ENCODE results near the gene PRAMEF33. TPM values are rescaled to one million over a fixed set of nuclear protein-coding genes. Genes with fewer than 3 reads are reported as not detected.
"Not testable (repeated sequence)": the region's sequence is repeated elsewhere in the genome, so short reads cannot be mapped to it uniquely, and the experiment has no call there.

PRAMEF33 gene
- polyA plus RNA-seq, 1 of the 3 experiments (the other 2 are of a cell fraction), result not detected

DNA sequence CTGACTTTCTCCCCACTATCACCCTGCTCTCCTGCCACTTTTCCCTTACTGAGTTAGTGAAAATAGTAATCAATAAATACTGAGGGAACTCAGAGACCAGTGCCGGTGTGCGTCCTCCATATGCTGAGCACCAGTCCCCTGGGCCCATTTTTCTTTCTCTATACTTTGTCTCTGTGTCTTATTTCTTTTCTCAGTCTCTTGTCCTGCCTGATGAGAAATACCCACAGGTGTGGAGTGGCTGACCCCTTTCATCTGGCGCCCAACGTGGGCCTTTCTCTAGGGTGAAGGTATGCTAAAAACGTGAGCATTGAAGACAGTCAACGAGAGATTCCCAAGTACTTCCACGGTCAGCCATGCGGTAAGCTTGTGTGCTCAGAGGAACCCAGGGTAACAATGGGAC is 50.1 kb downstream of the PRAMEF33 start:
- H3K4me2 ChIP-seq; H3K36me3 ChIP-seq (replicated peaks in 1 of 2; ENCODE audit: control insufficient read depth in 1 of 2, insufficient read depth in 2 of 2, low read length in 1 of 2); H3K27me3 ChIP-seq (ENCODE audit: insufficient read depth); H3F3A ChIP-seq (replicated peaks; ENCODE audit: insufficient read depth); H3K9me3 ChIP-seq; H2AFZ ChIP-seq (ENCODE audit: low read depth); H3K79me2 ChIP-seq (ENCODE audit: insufficient read depth); DNase-seq; H4K20me1 ChIP-seq (ENCODE audit: insufficient read depth); CTCF ChIA-PET; H3K9ac ChIP-seq; POLR2A ChIA-PET; H3K27ac ChIP-seq (ENCODE audit: low read depth in 2 of 2, low read length in 1 of 2); H3K4me3 ChIP-seq (ENCODE audit: low read depth in 2 of 2, low read length in 1 of 2); H3K4me1 ChIP-seq (ENCODE audit: control insufficient read depth in 1 of 2, insufficient read depth in 2 of 2, low read depth in 1 of 2, low read length in 1 of 2); H3K9me2 ChIP-seq: not testable (repeated sequence)
- WGBS (ENCODE audit: low lambda C conversion rate), result 13% methylated on average over 5 of the region's 8 CpGs

DNA sequence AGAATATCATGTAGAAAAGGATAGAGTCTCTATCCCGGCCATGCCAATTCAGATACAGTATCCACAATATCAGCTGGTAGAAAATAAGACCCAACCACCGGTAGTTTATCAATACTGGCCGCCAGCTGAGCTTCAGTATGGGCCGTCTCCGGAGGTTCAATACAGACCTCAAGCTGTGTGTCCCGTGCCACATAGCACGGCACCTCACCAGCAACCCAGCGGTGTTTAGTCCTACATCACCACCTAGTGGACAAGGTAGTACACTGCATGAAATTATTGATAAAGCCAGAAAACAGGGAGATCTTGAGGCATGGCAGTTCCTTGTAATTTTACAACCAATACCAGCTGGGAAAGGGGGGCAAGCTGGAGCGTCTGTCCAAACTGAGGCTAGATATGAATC is 51.1 kb downstream of the PRAMEF33 start:
- H3K9ac ChIP-seq; H3K4me1 ChIP-seq (ENCODE audit: control insufficient read depth in 1 of 2, insufficient read depth in 2 of 2, low read depth in 1 of 2, low read length in 1 of 2); H2AFZ ChIP-seq (ENCODE audit: low read depth); POLR2A ChIA-PET; H3K36me3 ChIP-seq (replicated peaks in 1 of 2; ENCODE audit: control insufficient read depth in 1 of 2, insufficient read depth in 2 of 2, low read length in 1 of 2); H3K79me2 ChIP-seq (ENCODE audit: insufficient read depth); CTCF ChIA-PET; H3K4me3 ChIP-seq (ENCODE audit: low read depth in 2 of 2, low read length in 1 of 2); H3K9me3 ChIP-seq; H4K20me1 ChIP-seq (ENCODE audit: insufficient read depth); H3K27ac ChIP-seq (ENCODE audit: low read depth in 2 of 2, low read length in 1 of 2); H3K27me3 ChIP-seq (ENCODE audit: insufficient read depth); H3K9me2 ChIP-seq; H3K4me2 ChIP-seq; H3F3A ChIP-seq (replicated peaks; ENCODE audit: insufficient read depth); DNase-seq: not testable (repeated sequence)
- no CpG with 5 or more reads among the region's 9 CpGs for WGBS (ENCODE audit: low lambda C conversion rate)

DNA sequence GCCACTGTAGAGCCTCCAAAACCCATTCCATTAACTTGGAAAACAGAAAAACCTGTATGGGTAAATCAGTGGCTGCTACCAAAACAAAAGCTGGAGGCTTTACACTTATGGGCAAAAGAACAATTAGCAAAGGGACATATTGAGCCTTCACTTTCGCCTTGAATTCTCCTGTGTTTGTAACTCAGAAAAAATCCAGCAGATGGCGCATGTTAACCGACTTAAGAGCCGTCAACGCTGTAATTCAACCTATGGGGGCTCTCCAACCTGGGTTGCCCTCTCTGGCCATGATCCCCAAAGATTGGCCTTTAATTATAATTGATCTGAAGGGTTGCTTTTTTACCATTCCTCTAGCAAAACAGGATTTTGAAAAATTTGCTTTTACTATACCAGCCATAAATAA is 53.4 kb downstream of the PRAMEF33 start:
- peak; percentile 10 for DNase-seq
- H3K27me3 ChIP-seq (ENCODE audit: insufficient read depth); H2AFZ ChIP-seq (ENCODE audit: low read depth); H3K9me2 ChIP-seq; H3K27ac ChIP-seq (ENCODE audit: low read depth in 2 of 2, low read length in 1 of 2); H3K4me1 ChIP-seq (ENCODE audit: control insufficient read depth in 1 of 2, insufficient read depth in 2 of 2, low read depth in 1 of 2, low read length in 1 of 2); H3K4me2 ChIP-seq; H3F3A ChIP-seq (replicated peaks; ENCODE audit: insufficient read depth); H3K36me3 ChIP-seq (replicated peaks in 1 of 2; ENCODE audit: control insufficient read depth in 1 of 2, insufficient read depth in 2 of 2, low read length in 1 of 2); H4K20me1 ChIP-seq (ENCODE audit: insufficient read depth); H3K79me2 ChIP-seq (ENCODE audit: insufficient read depth); H3K9ac ChIP-seq; H3K4me3 ChIP-seq (ENCODE audit: low read depth in 2 of 2, low read length in 1 of 2); CTCF ChIA-PET; H3K9me3 ChIP-seq; POLR2A ChIA-PET: not testable (repeated sequence)
- 0% methylated on average over 5 of the region's 5 CpGs for WGBS (ENCODE audit: low lambda C conversion rate)
- TF ChIP-seq, protein P1, sequence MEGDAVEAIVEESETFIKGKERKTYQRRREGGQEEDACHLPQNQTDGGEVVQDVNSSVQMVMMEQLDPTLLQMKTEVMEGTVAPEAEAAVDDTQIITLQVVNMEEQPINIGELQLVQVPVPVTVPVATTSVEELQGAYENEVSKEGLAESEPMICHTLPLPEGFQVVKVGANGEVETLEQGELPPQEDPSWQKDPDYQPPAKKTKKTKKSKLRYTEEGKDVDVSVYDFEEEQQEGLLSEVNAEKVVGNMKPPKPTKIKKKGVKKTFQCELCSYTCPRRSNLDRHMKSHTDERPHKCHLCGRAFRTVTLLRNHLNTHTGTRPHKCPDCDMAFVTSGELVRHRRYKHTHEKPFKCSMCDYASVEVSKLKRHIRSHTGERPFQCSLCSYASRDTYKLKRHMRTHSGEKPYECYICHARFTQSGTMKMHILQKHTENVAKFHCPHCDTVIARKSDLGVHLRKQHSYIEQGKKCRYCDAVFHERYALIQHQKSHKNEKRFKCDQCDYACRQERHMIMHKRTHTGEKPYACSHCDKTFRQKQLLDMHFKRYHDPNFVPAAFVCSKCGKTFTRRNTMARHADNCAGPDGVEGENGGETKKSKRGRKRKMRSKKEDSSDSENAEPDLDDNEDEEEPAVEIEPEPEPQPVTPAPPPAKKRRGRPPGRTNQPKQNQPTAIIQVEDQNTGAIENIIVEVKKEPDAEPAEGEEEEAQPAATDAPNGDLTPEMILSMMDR (IDR thresholded peaks at IDR 0.05), result peak; percentile 65
- TF ChIP-seq SMC3 (IDR thresholded peaks at IDR 0.05; ENCODE audit: low read depth, low read length) (peak; percentile 47), RAD21 (IDR thresholded peaks at IDR 0.05; ENCODE audit: low read length) (peak; percentile 58)

Small RNA genes lying within 50 kb of the gene (small RNA-seq; reads per million reads assigned to genes)
- gene RNU6-771P, result 0 reads per million in 7 experiments

Other genes starting within 250 kb of the PRAMEF33 start
- gene PRAMEF27, start 247.0 kb upstream of the PRAMEF33 start, polyA plus RNA-seq (2012; rRNA removed), result not detected in 2 replicates
- not detected in 2 replicates for gene HNRNPCL3, start 242.8 kb upstream of the PRAMEF33 start, polyA plus RNA-seq (2012; rRNA removed)
- gene PRAMEF25, start 232.8 kb upstream of the PRAMEF33 start, polyA plus RNA-seq (2012; rRNA removed), result not detected in 2 replicates
- gene HNRNPCL2, start 186.7 kb upstream of the PRAMEF33 start, polyA plus RNA-seq (2012; rRNA removed), result not detected in 2 replicates
- not detected in 2 replicates for gene PRAMEF26, start 147.5 kb upstream of the PRAMEF33 start, polyA plus RNA-seq (2012; rRNA removed)
- not detected in 2 replicates for gene HNRNPCL4, start 137.9 kb upstream of the PRAMEF33 start, polyA plus RNA-seq (2012; rRNA removed)
- gene PRAMEF9, start 131.7 kb upstream of the PRAMEF33 start, polyA plus RNA-seq (2012; rRNA removed), result not detected in 2 replicates
- gene PRAMEF13, start 102.1 kb upstream of the PRAMEF33 start, polyA plus RNA-seq (2012; rRNA removed), result not detected in 2 replicates
- gene PRAMEF18, start 77.4 kb upstream of the PRAMEF33 start, polyA plus RNA-seq (2012; rRNA removed), result not detected in 2 replicates
- not detected in 2 replicates for gene PRAMEF5, start 49.3 kb upstream of the PRAMEF33 start, polyA plus RNA-seq (2012; rRNA removed)
- gene PRAMEF8, start 18.4 kb upstream of the PRAMEF33 start, polyA plus RNA-seq (2012; rRNA removed), result not detected in 2 replicates
- gene PRAMEF15, start 12.0 kb downstream of the PRAMEF33 start, polyA plus RNA-seq (2012; rRNA removed), result not detected in 2 replicates
- not detected in 2 replicates for gene PRAMEF14, start 43.6 kb downstream of the PRAMEF33 start, polyA plus RNA-seq (2012; rRNA removed)
- not detected in 2 replicates for gene PRAMEF19, start 68.4 kb downstream of the PRAMEF33 start, polyA plus RNA-seq (2012; rRNA removed)
- not detected in 2 replicates for gene PRAMEF17, start 86.1 kb downstream of the PRAMEF33 start, polyA plus RNA-seq (2012; rRNA removed)
- not detected in 2 replicates for gene PRAMEF20, start 106.9 kb downstream of the PRAMEF33 start, polyA plus RNA-seq (2012; rRNA removed)
- gene LRRC38, start 210.5 kb downstream of the PRAMEF33 start, polyA plus RNA-seq (2012; rRNA removed), result 0.02 TPM in 1 of 2 replicates, not detected in the other